ENCODE results near the gene IFITM5.
A peak's percentile ranks its signal among the peaks of the same experiment; 100 is the strongest.
"Not testable (repeated sequence)": the region's sequence is repeated elsewhere in the genome, so short reads cannot be mapped to it uniquely, and the experiment has no call there.

Gene IFITM5

GRCh38 chr11:270451-271318, 28.6 kb downstream of the IFITM5 start:
- Histone ChIP-seq H3K9ac (ENCODE audit: low read length) (no peak overlapping the region), H3K9me3 (ENCODE audit: control insufficient read depth, low read depth, low read length) (no peaks in the 10 kb centered on the region), H3K36me3 (ENCODE audit: control insufficient read depth, low read depth, low read length) (no peaks in the 10 kb centered on the region), H3K4me3 (ENCODE audit: low read length) (no peak overlapping the region), H3K27me3 (ENCODE audit: control insufficient read depth, insufficient read depth, low read length) (no peaks in the 10 kb centered on the region), H3K27ac (ENCODE audit: low read length) (no peak overlapping the region), H3K4me1 (ENCODE audit: control insufficient read depth, low read depth, low read length) (peaks cover 14% of the 10 kb centered on the region)

DNA sequence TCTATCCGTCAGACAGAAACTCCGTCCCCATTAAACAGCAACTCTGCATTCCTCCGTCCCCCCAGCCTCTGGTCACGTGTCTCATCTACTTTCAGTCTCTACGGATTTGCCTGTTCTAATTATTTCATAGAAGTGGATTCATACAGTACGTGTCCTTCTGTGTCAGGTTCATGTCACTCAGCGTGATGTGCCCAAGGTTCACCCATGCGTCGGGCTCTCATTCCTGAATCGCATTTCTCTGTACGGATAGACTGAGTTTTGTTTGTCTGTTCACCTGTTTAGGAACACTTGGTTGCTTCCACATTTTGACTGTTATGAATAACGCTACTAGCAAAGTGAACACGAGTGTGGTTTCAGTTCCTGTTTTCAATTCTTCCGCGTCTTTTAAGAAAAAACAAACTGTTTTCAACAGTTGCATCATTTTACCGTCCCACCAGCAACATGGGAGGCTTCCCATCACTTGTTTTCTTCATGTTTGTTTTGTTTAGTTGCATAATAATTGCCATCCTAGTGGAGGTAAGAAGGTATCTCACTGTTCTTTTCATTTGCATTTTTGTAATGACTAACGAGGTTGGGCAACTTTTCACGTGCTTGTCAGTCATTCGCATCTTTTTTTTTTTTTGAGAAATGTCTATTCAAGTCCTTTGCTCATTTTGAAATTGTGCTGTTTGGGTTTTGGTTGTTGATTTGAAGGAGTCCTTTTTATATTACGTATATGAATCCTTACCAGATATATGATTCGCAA, 30.0 kb downstream of the IFITM5 start:
- H3K9me3 ChIP-seq (ENCODE audit: control insufficient read depth, low read depth, low read length): no peaks in the 10 kb centered on the region
- H3K4me3 ChIP-seq (ENCODE audit: low read length): peak overlapping the region; percentile 49
- no peaks in the 10 kb centered on the region for H3K36me3 ChIP-seq (ENCODE audit: control insufficient read depth, low read depth, low read length)
- H3K4me1 ChIP-seq (ENCODE audit: control insufficient read depth, low read depth, low read length): peaks cover 9% of the 10 kb centered on the region
- H3K27ac ChIP-seq (ENCODE audit: low read length): no peak overlapping the region
- no peaks in the 10 kb centered on the region for H3K27me3 ChIP-seq (ENCODE audit: control insufficient read depth, insufficient read depth, low read length)
- peak overlapping the region; percentile 1 for H3K9ac ChIP-seq (ENCODE audit: low read length)

GRCh38 chr11:268716-269145, 30.6 kb downstream of the IFITM5 start:
- Histone ChIP-seq H3K4me3 (ENCODE audit: low read length) (peak overlapping the region; percentile 49), H3K9ac (ENCODE audit: low read length) (peak overlapping the region; percentile 1)
- not testable (repeated sequence) for H3K36me3 ChIP-seq (ENCODE audit: control insufficient read depth, low read depth, low read length); H3K27me3 ChIP-seq (ENCODE audit: control insufficient read depth, insufficient read depth, low read length); H3K4me1 ChIP-seq (ENCODE audit: control insufficient read depth, low read depth, low read length); H3K27ac ChIP-seq (ENCODE audit: low read length); H3K9me3 ChIP-seq (ENCODE audit: control insufficient read depth, low read depth, low read length)

DNA sequence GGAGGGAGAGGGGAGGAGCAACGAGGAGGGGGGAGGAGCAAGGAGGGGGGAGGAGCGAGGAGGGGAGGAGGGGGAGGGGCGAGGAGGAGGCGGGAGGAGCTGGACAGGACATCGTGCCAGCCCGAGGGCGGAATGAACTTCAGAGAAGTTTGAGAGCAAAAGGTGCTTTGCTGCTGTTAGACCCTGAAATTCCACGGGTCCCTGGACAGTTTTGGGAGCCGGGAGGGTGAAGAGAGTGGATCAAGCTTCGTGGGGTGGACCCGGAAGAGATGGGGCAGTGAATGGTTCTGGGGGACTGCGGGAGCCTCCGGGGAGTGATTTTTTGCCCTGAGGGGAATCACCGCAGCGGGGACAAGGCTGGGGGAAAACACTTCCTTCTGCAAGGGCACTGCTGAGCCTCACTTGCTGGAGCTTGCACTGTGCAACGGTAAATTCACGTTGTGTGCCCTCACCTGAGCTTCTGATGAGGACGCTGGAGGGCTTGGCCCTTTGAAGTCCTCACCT, 31.8 kb downstream of the IFITM5 start:
- Histone ChIP-seq H3K27me3 (ENCODE audit: control insufficient read depth, insufficient read depth, low read length) (no peaks in the 10 kb centered on the region), H3K36me3 (ENCODE audit: control insufficient read depth, low read depth, low read length) (no peaks in the 10 kb centered on the region), H3K27ac (ENCODE audit: low read length) (no peak overlapping the region), H3K4me1 (ENCODE audit: control insufficient read depth, low read depth, low read length) (peaks cover 9% of the 10 kb centered on the region), H3K9ac (ENCODE audit: low read length) (no peak overlapping the region), H3K4me3 (ENCODE audit: low read length) (no peak overlapping the region), H3K9me3 (ENCODE audit: control insufficient read depth, low read depth, low read length) (no peaks in the 10 kb centered on the region)

GRCh38 chr11:266676-267439, 32.5 kb downstream of the IFITM5 start:
- Histone ChIP-seq H3K27me3 (ENCODE audit: control insufficient read depth, insufficient read depth, low read length) (no peaks in the 10 kb centered on the region), H3K36me3 (ENCODE audit: control insufficient read depth, low read depth, low read length) (no peaks in the 10 kb centered on the region), H3K4me3 (ENCODE audit: low read length) (no peak overlapping the region), H3K4me1 (ENCODE audit: control insufficient read depth, low read depth, low read length) (peaks cover 9% of the 10 kb centered on the region), H3K9ac (ENCODE audit: low read length) (no peak overlapping the region), H3K27ac (ENCODE audit: low read length) (no peak overlapping the region), H3K9me3 (ENCODE audit: control insufficient read depth, low read depth, low read length) (no peaks in the 10 kb centered on the region)

GRCh38 chr11:261624-262023, 37.7 kb downstream of the IFITM5 start:
- no peaks in the 10 kb centered on the region for H3K36me3 ChIP-seq (ENCODE audit: control insufficient read depth, low read depth, low read length)
- no peaks in the 10 kb centered on the region for H3K4me1 ChIP-seq (ENCODE audit: control insufficient read depth, low read depth, low read length)
- H3K9ac ChIP-seq (ENCODE audit: low read length): no peak overlapping the region
- H3K9me3 ChIP-seq (ENCODE audit: control insufficient read depth, low read depth, low read length): no peaks in the 10 kb centered on the region
- no peak overlapping the region for H3K27ac ChIP-seq (ENCODE audit: low read length)
- H3K4me3 ChIP-seq (ENCODE audit: low read length): no peak overlapping the region
- H3K27me3 ChIP-seq (ENCODE audit: control insufficient read depth, insufficient read depth, low read length): no peaks in the 10 kb centered on the region

DNA sequence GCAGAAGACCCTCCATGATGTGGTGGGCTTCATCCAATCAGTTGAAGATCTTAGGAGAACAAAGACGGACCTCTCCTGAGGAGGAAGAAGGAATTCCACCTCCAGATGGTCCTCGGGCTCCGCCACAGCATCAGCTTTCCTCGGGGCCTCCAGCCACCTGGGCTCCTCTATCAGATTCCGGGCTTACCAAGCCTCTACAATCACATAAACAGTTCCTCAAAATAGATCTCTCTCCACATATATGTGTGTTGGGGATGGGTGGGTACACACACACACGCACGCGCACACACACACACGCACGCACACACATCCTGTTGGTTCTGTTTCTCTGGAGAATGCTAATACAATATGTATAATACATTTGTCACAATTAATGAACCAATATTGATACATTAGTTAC, 39.9 kb downstream of the IFITM5 start:
- H3K36me3 ChIP-seq (ENCODE audit: control insufficient read depth, low read depth, low read length): no peaks in the 10 kb centered on the region
- H3K9ac ChIP-seq (ENCODE audit: low read length): no peak overlapping the region
- H3K4me3 ChIP-seq (ENCODE audit: low read length): no peak overlapping the region
- H3K9me3 ChIP-seq (ENCODE audit: control insufficient read depth, low read depth, low read length): no peaks in the 10 kb centered on the region
- no peaks in the 10 kb centered on the region for H3K27me3 ChIP-seq (ENCODE audit: control insufficient read depth, insufficient read depth, low read length)
- H3K27ac ChIP-seq (ENCODE audit: low read length): no peak overlapping the region
- no peaks in the 10 kb centered on the region for H3K4me1 ChIP-seq (ENCODE audit: control insufficient read depth, low read depth, low read length)

- no peaks in the 10 kb centered on the region for H3K27me3 ChIP-seq (ENCODE audit: control insufficient read depth, insufficient read depth, low read length)
- peaks cover 10% of the 10 kb centered on the region for H3K36me3 ChIP-seq (ENCODE audit: control insufficient read depth, low read depth, low read length)
- no peak overlapping the region for H3K4me3 ChIP-seq (ENCODE audit: low read length)
- no peak overlapping the region for H3K27ac ChIP-seq (ENCODE audit: low read length)
- H3K9ac ChIP-seq (ENCODE audit: low read length): no peak overlapping the region
- no peaks in the 10 kb centered on the region for H3K4me1 ChIP-seq (ENCODE audit: control insufficient read depth, low read depth, low read length)
- H3K9me3 ChIP-seq (ENCODE audit: control insufficient read depth, low read depth, low read length): no peaks in the 10 kb centered on the region
Measured at GRCh38 chr11:257766-258493, 41.4 kb downstream of the IFITM5 start.

DNA sequence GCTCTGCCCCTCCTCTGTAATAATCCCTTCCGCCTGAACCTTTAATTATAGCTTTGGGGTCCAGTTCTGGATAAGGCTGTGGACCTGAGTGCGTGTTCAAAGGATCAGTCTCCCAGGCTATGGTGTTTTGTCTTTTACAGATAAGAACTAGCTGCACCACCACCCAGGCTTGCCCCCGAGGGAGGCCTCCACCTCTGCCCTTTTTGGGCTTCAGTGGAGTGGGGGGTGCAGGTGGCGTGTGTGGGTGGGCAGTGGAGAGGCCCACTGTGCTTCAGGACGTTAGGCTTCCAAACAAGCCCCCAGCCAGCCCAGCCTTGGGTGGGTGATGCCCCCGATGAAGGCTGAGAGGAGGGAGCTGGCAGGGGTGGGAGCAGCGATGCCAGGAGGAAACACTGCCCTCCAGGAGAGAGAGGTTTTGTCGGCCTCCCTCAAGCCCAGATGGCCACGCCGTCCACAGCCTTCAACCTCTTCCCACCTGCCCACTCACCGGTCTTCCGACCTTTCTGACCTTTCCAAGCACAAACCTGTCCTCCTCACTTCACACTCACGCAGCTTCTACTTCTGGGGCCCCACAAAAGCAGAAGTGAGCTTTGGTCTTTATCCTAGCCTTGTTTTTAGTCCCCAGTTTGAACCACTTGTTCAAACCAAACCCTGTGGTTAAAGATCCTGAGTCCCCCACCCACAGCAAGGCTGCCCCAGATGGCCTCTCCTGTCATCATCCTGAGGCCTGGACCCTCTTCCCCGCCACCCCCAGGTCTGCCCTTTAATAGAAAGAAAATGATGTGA, 42.2 kb downstream of the IFITM5 start:
- Histone ChIP-seq H3K36me3 (ENCODE audit: control insufficient read depth, low read depth, low read length) (peaks cover 18% of the 10 kb centered on the region), H3K27ac (ENCODE audit: low read length) (no peak overlapping the region), H3K9ac (ENCODE audit: low read length) (no peak overlapping the region), H3K4me1 (ENCODE audit: control insufficient read depth, low read depth, low read length) (no peaks in the 10 kb centered on the region), H3K4me3 (ENCODE audit: low read length) (no peak overlapping the region), H3K27me3 (ENCODE audit: control insufficient read depth, insufficient read depth, low read length) (no peaks in the 10 kb centered on the region), H3K9me3 (ENCODE audit: control insufficient read depth, low read depth, low read length) (no peaks in the 10 kb centered on the region)

DNA sequence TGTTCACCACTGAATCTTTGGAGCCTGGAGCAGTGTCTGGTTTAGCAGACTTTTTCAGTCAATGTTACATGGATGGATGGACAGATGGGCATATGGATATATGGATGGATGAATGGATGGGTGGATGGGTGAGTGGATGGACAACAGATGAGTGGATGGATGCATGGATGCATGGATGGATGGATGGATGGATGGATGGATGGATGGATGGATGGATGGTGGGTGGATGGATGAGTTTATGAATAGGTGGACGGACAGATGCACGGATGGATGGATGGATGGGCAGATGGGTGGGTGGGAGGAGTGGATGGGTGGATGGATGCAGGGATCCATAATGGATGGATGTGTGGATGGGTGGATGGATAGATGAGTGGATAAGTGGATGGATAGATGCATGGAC, 43.5 kb downstream of the IFITM5 start:
- Histone ChIP-seq H3K9me3 (ENCODE audit: control insufficient read depth, low read depth, low read length) (no peaks in the 10 kb centered on the region), H3K27me3 (ENCODE audit: control insufficient read depth, insufficient read depth, low read length) (no peaks in the 10 kb centered on the region), H3K9ac (ENCODE audit: low read length) (no peak overlapping the region), H3K4me3 (ENCODE audit: low read length) (no peak overlapping the region), H3K36me3 (ENCODE audit: control insufficient read depth, low read depth, low read length) (peaks cover 29% of the 10 kb centered on the region), H3K4me1 (ENCODE audit: control insufficient read depth, low read depth, low read length) (peaks cover 3% of the 10 kb centered on the region), H3K27ac (ENCODE audit: low read length) (no peak overlapping the region)
